ENCODE measurements around the gene TAB2.
"Not testable (repeated sequence)": the region's sequence is repeated elsewhere in the genome, so short reads cannot be mapped to it uniquely, and the experiment has no call there.

The TAB2 gene

DNA sequence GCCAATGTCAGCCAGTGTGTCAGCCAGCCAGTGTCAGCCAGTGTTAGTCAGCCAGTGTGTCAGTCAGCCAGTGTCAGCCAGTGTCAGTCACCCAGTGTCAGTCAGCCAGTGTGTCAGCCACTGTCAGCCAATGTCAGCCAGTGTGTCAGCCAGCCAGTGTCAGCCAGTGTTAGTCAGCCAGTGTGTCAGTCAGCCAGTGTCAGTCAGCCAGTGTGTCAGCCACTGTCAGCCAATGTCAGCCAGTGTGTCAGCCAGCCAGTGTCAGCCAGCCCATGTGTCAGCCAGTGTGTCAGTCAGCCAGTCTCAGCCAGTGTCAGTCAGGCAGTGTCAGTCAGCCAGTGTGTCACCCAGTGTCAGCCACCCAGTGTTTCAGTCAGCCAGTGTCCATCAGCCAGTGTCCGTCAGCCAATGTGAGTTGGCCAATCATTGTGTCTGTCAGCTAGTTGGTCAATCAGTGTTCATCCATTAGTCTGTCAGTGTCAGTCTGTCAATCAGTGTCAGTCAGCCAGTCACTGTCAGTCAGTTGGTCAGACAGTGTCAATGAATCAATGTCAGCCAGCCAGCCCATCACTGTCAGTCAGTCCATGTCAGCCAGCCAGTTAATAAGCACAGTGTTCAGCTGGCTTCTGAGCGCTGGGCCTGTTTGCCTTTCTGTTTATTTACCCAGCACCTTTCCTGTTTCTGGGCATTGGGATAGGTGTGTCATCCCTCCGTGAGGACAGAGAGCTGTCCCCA is 127.0 kb downstream of the TAB2 start:
- DNase-seq (ENCODE audit: low spot score): not testable (repeated sequence)

DNA sequence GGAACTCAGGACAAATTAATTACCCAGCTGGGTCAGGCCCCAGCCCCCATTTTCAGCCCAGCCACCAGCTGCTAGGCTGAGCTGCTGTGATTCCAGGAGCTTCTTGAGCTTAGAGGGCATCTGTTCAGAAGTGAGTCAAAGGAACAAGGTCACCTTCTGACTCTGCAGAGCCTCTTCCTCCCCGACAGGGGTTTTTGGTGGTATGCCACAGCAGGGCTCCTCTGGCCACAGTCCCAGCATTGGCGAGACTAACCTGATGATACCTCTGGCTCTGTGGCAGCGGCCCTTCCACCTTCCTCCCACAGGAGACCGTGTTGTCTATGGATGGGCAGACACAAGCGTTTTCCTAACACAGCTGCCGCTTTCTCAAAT is 127.6 kb downstream of the TAB2 start:
- no peak for DNase-seq (ENCODE audit: low spot score)

GRCh38 chr6:149445573-149445972 is 128.1 kb downstream of the TAB2 start:
- no peak for DNase-seq (ENCODE audit: low spot score)

GRCh38 chr6:149446791-149447376 is 129.4 kb downstream of the TAB2 start:
- DNase-seq (ENCODE audit: low spot score): no peak

DNA sequence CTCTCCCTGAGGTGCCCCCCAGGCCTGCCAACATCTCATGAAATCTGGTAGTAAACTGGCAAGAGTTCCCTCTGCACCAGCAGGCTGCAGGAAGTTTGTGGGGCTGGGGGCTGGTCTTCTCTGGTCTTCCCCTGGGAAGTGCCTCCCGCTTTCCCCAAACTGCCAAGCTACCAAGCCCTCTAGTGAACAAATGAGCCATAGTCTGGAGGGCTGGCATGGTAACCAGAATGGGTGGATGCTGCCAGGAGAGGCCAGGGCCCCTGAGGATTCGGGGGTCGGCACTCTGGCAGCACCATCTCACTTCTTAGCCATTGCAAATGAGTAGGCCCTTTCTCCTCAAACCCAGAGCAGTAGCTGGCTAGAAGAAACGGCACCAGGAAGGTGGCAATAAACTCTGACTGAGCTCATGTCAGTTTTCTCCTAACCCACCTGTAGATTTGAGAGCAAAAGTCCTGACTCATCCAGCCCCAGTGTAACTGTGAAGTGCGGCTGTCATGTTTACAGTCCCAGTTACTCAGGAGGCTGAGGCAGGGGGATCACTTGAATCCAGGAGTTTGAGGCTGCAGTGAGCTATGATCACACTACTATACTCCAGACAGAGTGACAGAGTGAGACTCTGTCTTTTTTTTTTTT is 131.4 kb downstream of the TAB2 start:
- DNase-seq (ENCODE audit: low spot score): no peak

DNA sequence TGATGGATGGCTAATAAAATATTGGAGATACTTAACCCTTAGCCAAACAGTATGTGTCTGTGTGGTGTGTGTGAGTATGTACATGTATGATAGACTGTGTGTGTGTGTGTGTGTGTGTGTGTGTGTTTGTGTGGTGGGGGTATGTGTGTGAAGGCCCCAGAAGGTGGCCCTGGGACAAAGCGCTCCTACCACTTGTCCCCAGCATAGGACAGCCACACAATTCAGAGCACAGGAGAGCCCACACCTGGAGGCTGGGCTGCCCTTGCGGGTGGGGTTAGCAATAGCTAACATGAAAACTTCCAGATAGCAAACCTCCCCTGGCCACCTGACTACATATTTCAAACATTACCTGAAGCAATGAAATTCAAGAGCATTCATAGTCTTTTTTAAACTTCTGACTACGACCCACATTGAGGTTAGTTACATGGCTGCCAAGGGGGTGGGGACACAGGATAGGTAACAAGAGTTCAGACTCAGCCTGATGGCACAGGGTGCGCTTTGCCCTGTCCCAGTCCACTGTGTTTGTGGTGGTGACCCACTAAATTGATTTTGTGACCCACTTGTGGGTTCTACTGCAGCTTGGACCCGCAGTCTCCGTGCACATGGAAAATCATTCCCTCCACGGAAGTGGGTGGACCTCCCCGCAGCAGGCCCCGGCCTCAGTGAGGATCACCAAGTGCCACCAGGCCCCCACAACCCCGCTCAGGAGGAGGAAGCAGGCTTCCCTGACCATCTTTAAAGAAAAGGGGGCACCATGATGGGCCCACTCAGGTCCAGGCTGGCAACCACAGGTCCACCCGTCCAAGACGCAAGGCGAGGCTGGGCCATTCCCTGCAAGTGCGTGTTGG is 132.5 kb downstream of the TAB2 start:
- no peak for DNase-seq (ENCODE audit: low spot score)

DNA sequence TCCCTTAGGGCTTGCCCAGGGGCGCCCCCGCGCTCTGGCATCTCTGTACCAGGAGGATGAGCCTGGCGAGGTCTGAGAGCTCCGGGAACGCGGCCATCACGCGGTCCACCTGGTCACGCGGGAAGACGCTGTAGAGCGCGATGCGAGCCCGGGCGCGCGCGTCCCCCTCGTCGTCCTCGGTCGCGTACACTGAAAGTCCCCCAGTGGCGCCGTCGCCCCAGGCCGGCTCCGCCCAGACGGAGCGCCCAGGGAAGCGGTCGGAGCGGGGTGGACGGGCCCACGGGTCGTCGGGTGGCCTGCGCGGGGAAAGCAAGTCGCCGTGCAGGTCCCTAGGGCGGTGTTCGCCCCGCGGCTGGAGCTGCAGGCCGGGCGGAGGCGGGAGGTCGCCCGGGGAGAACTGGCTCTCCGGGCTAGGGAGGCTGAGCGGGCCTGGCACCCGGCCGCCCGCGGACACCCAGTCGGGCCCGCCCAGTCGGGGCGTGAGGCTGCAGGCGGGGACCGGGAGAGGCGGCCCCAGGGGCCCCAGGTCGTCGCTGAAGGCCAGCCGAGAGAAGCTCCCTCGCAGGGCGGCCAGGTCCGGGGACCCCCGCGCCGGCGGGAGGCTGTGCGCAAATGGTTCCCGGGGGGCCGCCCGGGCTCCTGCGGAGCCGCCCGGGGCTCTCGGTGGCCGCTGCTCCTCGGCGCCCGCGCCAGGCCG is 133.3 kb downstream of the TAB2 start:
- DNase-seq (ENCODE audit: low spot score): no peak

DNA sequence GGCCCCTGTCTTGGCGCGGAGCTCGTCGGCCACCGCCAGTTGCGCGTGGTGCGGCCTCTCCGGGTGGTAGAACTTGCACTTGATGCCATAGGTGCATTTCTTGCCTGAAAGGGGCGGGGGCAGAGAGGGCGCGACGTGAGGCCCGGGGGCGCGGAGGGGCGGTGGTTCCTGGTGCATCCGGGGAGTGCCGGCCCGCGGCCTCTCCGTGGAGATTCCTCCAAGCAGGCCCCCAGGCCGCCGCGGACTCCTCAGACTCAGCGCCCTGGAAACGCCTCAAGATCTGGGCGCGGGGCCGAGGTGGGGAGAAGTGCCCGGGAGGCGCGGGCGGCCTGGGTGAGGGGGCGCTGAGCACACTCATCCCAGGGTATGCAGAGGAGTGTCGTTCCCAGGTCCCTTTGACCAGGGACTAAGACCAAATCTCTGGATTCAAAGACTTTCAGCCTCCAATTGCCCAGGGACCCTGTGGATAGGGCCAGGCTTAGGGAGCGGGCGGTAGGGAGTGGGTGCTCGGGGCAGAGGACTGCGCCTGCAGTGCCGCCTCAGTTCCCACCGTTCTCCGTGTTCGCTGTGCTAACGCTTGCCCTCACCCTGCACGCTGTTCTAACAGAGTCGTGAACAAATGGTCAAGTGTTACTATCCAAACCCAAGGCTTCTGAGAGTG is 134.0 kb downstream of the TAB2 start:
- DNase-seq (ENCODE audit: low spot score): no peak

GRCh38 chr6:149452037-149452939 is 134.8 kb downstream of the TAB2 start:
- no peak for DNase-seq (ENCODE audit: low spot score)

DNA sequence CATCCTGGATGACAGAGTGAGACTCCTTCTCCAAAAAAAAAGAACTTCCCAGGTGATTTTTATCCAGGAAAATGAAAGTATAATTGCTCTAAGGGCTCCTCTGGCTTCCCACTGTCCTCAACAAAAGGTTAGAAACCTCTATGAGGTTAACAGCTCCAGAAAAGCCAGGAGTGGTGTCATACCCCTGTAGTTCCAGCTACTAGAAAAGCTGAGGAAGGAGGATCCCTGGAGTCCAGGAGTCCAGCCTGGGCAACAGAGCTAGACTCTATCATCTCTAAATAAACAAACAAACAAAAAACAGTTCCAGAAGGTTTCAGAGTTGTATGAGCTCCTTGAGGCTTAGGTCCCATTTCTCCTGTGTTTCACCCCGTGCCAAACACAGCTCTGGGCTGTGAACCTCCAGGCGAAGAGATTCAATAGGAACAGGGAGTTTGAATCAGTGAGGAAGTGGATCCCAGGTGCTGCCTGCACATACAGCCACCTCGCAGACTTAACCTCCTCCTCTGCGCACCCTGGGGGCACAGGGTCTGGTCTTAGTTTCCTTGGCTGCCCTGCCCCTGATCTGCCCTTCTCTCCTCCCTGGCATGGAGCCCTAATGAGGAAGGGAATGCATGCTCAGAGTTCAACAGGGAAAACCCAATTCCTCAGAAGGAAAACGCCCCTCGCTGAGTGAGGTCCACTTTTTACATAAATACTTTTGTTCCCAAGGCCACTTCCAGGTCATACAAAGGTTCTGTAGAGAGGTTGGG is 136.3 kb downstream of the TAB2 start:
- DNase-seq (ENCODE audit: low spot score): no peak

DNA sequence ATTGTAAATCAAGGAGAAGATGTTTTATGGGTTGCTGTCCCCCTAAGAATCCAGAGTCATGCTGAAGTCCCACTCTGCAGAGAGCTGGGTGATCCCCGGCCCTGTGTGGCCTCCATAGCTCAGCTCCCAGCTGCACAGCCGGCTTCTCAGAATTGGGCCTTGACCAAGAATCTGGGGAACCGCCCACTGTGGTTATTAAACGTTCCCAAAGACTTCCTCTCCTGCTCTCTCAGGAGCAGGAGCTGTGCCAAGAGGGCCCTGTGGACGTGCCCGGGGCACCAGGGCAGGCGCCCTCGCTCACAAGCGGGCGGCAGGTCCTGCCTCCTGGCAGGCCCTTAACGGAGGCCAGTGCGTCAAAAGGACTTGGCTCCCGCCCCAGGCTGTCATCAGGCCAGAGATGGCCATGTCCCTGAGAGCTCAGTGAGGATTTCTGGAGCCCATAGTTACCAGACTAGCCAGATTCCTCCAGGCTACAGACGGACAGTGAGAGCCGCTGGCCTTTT is 136.9 kb downstream of the TAB2 start:
- DNase-seq (ENCODE audit: low spot score): no peak

DNA sequence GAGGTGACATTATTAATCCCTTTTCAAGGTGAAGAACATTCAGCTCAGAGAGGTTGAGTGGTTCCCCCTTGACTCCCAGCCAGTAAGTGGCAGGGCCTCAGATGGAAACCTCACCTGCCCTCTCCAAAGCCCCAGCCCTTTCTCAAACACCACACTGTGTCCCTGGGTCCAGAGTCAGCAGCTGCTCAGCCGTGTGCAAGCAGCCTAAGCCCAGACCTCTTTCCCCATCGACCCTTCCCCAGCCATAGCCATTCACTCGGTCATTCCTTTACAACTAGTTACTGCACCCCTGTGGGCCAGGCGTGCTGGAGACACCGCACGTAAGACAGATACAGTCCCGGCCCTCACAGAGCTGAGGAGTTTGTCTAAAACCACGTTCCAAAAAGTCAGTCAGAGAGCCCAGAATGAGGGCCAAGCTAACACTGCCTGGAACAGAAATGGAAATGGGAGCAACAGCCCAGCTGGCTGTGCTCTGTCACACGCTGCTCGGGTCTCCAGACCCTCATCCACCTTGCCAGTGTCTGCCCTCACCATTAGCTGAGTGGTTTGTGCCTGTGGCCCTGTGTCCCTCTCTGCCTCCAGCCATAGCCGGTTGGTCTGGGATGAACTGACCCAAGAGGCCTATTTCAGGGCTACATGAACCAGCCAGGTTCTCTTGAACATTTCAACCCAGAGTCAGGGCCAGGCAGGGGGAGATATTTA is 137.7 kb downstream of the TAB2 start:
- DNase-seq (ENCODE audit: low spot score): no peak

- no peak for DNase-seq (ENCODE audit: low spot score)
Measured at GRCh38 chr6:149456311-149457021, 139.0 kb downstream of the TAB2 start.

DNA sequence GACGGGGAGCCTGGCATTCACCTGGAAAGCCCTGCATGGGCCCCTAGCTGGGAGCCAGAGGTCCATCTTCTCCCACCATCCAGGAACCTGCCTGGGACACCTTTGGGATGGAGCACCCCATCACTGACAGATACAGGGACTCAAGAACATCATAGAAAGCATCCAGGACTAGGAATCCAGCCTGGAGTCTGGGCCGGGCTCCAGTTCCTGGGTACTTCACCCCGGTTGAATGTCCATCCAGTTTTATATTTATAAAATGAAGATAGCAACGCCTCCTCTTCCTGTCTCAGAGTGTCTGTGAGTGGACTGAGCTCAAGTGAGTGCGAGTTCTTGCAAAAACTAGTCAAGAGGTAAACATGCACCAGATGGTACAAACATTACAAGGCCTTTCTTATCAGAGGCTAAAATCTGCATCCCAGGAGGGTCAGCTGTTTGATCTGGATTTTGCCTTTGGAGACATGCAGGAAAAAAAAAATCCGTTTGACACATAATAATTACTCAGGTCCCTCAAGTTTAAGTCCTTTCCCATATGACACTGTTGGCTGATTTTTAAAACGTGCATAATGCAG is 139.9 kb downstream of the TAB2 start:
- no peak for DNase-seq (ENCODE audit: low spot score)

DNA sequence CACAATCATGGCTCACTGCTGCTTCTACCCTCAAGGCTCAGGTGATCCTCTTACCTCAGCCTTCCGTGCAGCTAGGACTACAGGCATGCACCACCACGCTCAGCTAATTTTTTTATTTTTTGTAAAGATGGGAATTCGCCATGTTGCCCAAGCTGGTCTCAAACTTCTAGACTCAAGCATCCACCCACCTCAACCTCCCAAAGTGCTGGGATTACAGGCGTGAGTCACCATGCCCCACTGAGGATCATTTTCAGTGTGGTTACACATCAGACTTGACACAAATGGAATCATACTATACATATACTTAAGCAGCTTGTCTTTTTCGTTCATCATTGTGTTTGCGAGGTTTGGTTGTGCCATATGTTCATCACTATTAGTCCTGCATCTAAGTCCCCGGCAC is 140.7 kb downstream of the TAB2 start:
- DNase-seq (ENCODE audit: low spot score): no peak

GRCh38 chr6:149458806-149459205 is 141.3 kb downstream of the TAB2 start:
- no peak for DNase-seq (ENCODE audit: low spot score)

DNA sequence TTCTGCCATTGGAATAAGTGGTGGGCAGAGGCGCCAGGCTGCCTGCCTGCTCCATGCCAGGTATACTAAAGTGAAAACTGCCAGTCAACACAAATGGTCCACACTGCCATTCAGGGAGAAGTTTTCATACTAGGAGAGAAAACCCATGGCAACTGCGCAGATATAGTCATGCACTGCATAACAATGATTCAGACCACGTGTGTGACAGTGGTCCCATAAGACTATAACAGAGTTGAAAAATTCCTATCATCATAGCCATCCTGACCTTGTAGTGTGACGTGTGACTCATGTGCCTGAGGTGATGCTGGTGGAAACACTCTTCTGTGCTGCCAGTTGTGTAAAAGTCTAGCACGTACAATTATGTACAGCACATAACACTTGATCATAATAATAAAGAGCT is 142.2 kb downstream of the TAB2 start:
- no peak for DNase-seq (ENCODE audit: low spot score)

DNA sequence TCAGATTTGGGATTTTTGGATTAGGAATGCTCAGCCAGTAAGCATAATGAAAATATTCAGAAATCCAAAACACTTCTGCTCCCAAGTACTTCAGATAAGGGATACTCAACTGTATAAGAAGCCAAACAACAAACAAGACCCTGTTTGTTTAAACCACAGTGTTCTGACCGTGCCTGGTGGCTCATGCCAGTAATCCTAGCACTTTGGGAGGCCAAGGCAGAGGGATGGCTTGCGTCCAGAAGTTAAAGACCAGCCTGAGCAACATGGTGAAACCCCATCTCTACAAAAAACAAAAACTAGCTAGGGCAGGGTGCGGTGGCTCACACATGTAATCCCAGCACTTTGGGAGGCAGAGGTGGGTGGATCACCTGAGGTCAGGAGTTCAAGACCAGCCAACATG is 142.7 kb downstream of the TAB2 start:
- not testable (repeated sequence) for DNase-seq (ENCODE audit: low spot score)

Data from COLO829 (cell line).